Ecto neural progenitor cell (in vitro differentiated cells): ENCODE measurements around the gene RAP1GAP2.
A peak's percentile ranks its signal among the peaks of the same experiment; 100 is the strongest.
"Not testable (repeated sequence)": the region's sequence is repeated elsewhere in the genome, so short reads cannot be mapped to it uniquely, and the experiment has no call there.

Experiments used
- DNase-seq: peaks from one replicate; pipeline ENCODE4 v3.0.0-alpha.2; 2018; ENCODE audit warnings: low spot score

The RAP1GAP2 gene

DNA sequence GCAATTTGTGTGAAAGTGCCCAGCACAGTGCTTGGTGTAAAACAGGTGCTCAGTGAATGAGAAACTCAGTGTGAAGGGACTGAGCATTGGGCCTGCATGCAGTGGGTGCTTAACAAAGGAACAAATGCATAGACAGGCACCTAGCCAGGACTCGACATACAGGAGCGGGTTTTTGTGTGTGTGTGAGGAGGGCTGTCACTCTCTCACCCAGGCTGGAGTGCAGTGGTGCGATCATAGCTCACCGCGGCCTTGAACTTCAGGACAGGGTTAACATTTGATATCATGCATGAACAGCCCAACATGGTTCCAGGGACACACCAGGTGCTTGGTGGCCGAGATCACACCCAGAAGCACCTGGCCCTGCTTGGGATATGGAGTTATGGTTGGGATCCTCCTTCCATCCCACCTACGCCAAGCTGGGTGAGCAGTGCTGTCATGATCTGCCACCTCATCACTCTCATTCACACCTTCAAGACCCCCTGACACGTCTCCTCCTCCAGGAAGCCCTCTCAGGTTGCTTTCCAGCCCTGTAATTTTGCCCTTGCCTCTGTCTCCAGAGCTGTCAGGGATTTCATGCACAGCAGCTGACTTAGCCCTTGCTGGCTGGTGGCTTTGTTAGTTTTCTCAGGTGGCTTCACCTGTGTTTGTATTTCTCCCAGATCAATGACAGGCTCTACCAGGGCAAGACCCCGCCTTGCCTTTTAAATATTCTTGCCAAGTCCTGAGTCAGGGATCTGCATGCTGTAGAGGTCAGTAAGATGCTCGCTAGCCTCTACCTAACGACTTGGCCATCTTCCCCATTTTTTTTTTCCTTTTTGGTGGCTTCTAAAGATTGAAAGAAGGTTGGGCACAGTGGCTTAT is 200.8 kb downstream of the RAP1GAP2 start:
- no peak for DNase-seq

DNA sequence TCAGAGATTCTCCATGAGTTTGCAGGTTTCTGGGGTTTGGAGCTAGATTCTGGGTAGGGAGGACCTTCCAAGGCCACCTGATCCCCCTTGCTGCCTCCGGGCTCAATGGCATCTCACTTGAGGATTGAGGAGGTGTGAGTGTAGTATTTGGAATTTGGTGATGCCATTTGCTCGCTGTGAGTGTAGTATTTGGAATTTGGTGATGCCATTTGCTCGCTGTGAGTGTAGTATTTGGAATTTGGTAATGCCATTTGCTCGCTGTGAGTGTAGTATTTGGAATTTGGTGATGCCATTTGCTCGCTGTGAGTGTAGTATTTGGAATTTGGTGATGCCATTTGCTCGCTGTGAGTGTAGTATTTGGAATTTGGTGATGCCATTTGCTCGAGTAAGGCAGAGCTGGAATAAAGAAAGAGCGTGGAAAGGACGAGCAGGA is 202.2 kb downstream of the RAP1GAP2 start:
- DNase-seq: not testable (repeated sequence)

DNA sequence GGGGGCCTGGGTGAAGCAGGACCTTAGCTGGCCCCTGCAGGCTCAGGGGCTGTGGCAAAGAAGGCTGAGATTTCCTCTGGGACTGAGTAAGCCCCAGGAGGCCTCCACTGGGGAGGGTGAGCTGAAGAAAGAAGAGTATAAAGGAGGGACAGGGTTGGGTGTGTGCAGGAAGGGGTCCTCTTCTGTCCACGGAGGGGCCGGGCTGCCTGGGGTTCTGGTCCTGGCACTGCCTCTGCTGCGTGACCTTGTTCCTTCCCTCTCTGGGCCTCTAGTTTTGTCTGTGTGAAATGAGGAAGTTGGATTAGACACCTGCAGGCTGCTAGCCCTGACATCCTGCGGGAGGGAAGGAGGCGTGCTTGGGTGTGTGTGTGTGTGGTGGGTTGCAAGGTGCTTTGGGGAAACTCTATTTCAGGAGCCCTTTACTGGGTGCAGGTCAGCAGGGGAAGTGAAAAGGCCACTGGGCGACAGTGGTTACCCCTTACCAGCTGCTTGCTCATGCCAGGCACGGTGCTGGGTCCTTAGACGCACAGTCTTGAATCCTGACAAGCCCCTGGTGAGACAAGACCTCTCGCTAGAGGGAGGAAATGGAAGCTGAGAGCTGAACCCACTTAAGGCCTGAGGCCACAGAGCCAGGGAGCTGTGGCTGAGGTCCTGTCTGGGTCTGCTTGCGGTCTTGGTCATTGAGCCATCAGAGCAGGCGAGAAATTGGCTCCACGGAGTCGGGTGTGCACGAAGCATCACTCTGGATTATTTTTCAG is 206.5 kb downstream of the RAP1GAP2 start:
- peak; percentile 41 for DNase-seq

DNA sequence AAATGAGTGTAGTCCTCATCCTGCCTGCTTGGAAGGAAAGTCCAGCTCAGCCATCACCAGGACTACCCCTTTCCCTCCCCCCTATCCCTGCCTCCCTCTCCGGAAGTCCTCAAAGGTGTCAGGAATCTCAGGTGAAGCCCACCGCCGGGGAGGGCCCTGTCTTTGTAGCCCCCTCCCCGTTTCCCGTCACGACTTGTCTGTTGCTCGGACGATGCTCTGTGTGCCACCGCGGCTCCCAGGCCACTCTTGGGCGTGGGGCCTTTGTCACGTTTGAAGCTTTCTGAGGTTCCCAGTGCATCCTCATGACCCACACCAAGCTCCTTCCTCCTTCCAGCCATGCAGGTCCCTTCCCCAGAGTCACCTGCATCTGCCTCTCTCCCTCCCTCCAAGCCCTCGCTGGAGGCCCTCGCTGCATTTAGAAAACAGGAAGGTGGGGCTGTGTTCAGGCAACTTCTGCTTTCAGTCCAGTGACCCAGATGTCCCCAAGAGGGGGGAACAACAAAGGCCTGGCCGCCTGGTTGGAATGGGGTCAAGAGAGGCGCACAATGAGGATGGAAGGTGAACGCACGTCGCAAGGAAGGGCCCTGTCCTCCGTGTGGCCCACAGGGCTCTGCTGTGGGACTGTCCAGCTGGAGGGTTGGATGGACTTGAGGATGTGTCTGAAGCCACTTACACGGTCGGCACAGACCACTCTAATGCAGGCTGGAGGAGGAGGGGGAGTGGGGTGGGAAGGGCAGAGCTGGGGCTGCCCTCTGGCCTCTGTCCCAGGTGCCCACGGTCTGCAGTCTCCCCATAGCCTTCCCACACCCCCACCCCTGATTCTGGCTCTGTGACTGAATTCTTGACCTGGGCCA is 207.3 kb downstream of the RAP1GAP2 start:
- DNase-seq: no peak

DNA sequence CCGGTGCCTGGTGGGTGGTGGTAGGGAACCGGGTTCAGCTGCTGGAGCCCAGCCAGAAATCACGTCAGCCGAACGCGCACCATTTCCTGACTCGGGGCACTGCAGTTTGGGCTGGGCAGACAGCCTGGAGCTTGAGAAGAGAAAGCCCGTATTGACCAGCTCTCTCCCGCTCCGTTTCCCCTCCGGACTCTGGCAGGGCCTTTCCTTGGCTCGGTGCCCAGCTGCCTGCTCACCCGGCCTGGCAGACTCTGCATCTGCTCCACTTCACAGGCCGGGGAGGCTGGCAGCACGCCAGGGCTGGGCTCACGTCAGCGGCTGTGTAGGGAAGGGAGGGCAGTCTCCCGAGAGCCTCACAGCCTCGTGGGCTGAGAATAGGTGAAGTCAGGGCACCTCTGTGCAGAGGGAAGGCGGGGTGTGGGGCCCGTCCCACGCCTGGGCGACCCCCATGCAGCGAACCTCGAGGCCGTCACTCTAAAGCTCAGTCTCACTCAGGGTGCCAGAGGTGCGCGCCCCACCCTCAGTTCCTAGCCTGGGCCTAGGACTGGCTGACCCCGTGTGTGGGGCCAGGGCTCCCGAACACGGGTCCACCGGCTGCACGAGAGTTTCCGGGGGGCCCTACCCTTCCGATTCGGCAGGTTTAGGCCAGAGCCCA is 208.0 kb downstream of the RAP1GAP2 start:
- DNase-seq: no peak

DNA sequence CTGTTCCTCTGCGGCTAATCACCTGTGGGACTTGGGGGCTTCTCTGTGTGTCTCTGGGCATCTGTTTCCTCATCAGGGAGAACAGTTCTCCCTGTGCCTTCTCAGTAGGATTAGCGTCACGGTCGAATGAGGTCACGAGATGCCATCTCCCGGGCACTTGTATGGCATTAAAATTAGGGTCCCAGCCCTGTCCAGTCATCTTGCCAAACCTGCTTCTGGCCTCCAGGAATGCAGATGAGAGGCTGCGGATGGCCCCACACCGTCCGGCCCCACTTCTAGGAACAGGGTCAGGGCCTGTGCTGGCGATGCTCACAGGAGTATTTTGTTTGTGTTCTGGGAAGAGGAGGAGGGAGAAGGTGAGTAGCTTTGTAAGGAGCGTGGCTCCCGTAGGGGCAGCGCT is 208.7 kb downstream of the RAP1GAP2 start:
- no peak for DNase-seq

DNA sequence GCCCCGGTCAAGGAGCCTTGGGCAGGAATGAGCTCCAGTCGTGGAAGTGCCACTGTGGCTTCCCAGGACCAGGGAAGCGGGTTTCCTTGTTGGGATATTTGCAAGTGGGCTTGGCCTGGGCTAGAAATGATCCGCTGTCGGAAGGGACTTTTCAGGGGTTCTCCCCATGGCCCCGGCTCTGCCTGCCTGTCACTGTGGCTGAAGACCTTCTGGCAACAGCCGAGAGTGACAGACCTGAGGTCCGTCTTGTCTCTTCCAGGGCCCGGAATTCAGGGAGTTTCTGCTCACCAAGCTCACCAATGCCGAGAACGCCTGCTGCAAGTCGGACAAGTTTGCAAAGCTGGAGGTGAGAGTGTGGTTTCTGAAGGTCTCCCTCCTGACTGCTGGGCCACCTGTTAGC is 209.5 kb downstream of the RAP1GAP2 start:
- no peak for DNase-seq

DNA sequence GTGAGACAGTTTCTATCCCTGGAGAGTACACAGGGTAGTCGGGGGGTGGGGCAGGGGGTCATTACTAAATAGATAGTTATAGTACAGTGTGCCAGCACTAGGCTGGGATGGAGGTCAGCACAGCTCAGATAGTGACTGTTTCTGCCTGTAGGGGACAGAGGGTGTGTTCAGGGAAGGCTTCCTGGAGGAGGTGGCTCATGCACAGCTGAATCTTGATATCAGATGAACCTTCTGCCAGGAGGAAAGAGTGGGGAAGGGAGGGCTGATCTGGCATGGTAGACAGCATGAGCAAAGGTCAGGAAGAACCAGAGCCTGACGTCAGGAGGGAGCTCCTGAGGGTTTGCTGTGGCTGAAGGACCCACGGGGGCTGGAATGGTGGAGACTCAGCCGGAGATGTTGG is 210.6 kb downstream of the RAP1GAP2 start:
- DNase-seq: no peak

DNA sequence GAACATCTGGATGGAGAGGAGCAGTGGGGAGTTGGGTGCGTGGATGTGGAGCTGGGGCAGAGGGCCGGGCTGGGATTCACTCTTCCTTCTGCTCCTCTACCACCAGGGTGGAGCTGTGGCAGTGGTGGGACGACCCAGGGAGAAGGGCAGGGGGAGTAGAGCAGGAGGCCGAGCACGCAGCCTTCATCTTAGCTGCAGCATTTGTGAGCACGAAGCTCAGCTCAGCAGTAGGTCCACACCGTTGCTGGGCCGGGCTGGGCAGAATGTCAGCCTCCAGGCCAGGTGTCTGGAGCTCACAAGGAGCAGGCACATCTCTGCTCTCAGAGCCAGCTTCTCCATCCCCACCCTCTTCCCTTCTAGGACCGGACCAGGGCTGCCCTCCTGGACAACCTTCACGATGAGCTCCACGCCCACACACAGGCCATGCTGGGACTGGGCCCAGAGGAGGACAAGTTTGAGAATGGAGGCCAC is 211.4 kb downstream of the RAP1GAP2 start:
- DNase-seq: no peak

DNA sequence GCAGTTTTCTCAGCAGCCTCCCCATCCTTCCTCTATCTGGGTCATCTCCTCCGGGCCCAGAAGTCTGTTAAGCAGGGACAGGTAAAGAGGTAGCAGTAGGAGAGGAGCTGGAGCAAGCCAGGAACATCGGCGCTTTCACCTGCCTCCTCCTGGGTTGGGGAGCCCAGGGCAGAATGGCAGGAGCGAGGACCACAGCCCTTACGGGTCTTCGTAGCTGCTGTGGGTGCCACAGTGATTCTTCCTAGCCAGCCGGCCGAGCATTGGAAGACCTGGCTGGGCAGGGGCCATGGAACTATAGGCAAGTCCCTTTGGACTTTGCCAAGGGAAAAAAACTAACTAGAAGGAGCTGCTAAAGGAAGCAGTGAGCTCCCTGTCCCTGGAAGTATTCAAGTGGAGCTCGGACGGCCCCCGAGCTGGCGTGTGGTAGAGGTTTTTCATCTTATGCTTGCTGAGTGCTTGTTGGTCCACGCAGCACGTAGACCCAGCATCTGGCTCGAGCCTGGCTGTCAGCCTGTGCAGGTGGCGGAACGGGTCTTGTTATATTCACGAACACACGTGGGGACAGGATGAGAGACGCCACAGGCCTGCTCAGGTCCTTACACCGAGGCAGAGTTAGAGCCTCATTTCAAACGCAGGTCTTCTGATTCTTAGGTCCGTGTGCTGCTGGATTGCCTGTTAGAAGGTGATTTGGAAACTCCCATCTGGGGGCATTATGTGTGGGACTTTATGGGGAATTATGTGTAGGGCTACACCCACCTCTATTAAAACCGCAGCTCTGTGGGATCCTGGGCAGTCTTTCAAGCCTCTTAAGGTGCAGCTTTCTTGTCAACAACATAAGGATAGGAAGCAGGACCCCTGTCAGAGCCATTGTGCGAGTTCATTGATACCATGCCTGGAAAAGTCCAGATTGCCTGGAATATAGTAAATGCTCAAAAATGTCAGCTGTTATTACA is 212.4 kb downstream of the RAP1GAP2 start:
- no peak for DNase-seq

DNA sequence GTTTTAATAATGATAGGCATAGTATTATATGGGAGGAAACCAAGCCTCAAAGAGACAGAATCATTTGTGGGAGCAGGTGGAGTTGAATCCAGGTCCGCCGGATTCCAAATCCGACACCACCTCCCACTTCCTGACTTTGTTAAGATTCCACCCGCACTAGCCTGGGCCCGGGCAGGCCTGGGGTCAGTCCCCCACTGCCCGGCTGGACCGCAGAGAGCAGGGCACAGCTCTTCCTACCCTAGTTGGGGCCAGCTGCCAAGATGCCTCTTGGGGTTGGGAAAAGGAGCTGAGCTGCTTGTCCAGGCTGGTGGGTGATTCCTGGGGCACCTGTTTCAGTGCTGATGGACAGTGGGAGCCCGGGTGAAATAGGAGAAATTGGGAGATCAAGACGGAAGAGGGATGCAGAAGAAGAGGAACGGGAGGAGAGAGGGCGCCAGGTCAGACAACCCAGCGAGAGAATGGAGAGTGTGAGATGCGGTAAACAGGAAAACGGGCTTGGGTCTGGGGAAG is 213.2 kb downstream of the RAP1GAP2 start:
- DNase-seq: no peak

DNA sequence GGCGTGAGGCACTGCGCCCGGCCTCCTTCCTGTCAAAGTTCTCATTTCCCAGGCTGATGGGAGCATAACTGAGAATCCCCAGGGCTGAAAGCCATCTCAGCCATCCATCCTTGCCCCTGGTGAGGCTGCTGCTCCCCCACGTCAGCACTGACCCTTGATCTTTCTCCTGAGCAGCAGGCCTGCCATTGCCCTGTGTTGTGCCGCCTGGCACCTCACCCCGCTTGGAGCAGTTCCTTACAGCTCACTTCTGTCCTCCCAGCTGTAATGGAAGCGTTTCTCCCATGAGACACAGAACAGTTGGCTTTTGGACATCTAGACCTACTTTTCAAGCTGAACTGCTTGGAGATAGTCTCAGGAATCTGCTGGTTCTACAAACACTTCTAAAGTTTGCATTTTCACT is 215.7 kb downstream of the RAP1GAP2 start:
- no peak for DNase-seq

DNA sequence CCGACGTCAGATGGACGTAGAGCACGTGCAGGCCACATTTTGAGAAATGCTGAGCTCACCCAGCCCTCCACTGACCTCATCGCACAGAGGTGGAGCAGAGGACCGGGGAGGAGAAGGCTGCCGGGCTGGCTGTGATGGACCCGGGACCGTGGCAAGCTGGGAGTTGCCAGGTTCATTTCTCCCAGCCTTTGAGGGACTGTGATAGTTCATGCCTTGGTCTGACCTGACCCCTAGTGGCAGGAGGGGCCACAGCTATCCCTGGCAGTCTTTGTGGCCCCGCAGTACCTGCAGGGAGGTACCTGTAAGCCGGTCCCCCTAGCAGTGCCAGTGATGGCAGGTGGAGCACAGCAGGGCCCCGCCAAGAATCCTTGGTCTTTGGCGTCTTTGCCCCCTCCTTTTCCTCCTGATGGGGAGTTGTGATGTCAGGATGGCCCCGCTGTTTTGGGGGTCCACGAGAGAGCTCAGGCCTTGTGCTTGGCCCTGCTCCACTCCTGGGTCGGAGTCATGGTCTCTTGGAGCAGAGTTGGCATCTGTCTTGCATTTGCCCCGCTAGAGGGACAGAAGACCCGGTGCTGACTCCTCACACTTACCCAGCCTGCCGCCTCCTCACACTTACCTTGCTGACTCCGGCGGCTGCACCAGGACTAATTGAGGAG is 216.8 kb downstream of the RAP1GAP2 start:
- DNase-seq: peak; percentile 85

DNA sequence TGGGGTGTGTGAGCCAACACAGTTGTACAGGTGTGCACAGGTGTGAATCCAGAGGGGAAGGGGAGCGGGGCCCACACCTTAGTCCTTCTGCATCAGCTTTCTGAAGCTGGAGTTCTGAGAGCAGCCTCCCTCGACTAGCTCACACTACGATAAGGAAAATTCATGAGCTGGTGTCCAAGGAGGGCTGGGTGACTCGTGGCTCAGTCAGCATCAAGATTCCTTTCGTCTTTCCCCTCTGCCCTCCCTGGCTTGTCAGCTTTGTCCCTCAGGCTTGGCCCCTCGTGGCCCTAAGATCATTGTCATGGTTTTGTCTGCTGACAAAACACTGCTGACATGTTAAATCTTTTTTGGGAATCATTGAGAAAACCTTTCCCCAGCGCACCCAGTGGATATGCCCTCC is 219.7 kb downstream of the RAP1GAP2 start:
- no peak for DNase-seq

DNA sequence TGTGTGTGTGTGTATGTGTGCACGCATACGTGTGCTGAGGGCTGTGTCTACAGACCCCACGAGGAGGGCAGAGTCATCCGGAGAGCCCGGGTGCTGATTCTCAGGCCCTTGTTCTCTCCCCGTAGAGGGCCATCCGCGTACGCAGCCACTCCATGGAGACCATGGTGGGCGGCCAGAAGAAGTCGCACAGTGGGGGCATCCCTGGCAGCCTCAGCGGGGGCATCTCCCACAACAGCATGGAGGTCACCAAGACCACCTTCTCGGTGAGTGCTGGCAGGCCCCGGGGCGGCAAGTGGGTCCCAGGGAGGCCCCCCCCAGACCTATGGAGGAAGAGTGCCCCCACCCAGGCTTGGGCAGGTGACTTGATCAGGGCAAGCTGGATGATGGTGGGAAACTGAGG is 221.7 kb downstream of the RAP1GAP2 start:
- no peak for DNase-seq

DNA sequence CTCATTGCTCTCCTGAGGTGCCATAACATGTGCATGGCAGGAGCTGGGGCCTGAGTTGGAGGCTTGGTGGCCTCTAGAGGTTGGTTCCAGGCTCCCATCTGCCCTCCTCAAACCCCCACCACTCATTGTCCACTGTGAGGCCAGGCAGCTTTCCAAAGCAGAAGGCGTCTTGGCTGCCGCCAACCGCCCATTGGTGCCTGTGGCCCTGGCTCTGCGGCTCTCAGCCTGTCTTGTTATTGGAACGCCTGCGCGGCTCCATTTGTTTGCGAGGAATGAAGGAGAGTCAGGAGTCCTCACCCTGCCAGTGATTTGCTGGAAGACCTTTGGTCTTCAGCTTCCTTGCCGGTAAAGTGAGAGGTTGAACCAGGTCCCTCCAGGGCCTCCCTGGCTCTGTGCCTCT is 223.5 kb downstream of the RAP1GAP2 start:
- DNase-seq: no peak

DNA sequence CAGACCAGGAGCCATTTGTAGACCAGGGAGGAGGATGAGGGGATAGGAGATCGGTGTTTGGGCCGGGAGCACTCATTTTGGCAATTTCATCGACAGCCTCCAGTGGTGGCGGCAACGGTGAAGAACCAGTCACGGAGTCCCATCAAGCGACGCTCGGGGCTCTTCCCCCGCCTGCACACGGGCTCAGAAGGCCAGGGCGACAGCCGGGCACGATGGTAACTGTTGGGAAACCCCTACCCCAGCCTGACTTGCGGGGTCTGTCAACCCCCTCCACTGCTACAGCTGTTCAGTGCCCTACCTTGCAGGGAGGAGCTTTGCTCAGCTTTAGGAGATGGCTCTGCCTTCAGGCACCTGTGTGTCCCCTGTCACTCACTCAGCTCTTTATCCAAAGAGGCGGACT is 224.1 kb downstream of the RAP1GAP2 start:
- DNase-seq: no peak

DNA sequence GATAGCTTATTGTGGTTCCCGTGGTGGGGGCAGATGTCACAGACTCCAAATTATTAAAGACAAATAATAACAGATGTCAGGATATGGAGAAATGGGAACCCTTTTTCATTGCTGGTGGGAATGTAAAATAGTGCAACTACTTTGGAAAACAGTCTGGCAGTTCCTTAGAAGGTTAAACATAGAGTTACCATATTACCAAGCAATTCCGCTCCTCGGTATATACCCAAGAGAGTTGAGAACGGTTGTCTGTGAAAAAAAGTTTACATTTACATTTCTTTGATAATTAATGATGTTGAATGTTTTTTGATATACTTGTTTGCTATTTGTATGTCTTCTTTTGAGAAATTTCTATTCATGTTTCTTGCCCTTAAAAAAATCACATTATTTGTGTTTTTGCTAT is 226.0 kb downstream of the RAP1GAP2 start:
- DNase-seq: no peak

DNA sequence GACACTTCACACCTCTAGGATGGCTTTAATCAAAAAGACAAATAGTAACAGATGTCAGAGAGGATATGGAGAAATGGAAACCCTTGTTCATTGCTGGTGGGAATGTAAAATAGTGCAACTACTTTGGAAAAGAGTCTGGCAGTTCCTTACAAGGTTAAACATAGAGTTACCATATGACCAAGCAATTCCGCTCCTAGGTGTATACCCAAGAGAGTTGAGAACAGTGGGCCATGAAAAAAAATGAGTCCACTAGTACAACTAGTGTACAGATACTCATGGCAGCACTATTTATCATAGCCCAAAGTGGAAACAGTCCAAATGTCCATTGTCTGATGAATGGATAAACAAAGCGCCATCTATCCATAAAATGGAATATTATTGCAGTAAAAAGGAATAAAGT is 228.1 kb downstream of the RAP1GAP2 start:
- no peak for DNase-seq
